HG03442 (cell line): ENCODE data around the gene PHF21A.
"Not testable (repeated sequence)": the region's sequence is repeated elsewhere in the genome, so short reads cannot be mapped to it uniquely, and the experiment has no call there.

ENCODE experiments used
- ATAC-seq: cut with Tn5 transposase; IDR thresholded peaks from one replicate; pipeline ENCODE4 v1.9.1; 2021; ENCODE audit warnings: mild to moderate bottlenecking, moderate library complexity; ENCODE audit not compliant: unreplicated experiment

Gene PHF21A

DNA sequence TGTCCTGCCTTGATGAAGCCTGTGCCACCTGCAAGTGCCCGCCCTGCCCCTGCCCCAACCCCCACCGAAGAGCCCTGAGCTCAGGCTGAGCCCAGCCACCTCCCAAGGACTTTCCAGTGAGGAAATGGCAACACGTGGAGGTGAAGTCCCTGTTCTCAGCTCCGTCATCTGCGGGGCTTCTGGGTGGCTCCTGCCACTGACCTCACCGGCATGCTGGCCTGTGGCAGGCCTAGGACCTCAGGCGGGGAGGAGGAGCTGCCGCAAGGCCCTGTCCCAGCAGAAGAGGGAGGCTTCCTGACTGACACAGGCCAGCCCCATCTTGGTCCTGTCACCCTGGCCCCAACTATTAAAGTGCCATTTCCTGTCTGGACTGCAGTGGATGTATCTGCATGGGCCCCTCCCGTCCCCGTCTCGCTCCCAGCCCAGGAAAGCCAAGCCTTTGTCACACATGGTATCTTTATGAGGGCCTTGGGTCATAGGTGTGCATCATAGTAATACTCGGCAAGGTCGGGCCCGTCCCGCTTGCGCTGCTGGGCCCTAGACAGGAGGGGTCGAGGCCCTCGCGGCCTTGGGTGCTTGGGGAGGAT is 215.1 kb downstream of the PHF21A start:
- no peak for ATAC-seq

DNA sequence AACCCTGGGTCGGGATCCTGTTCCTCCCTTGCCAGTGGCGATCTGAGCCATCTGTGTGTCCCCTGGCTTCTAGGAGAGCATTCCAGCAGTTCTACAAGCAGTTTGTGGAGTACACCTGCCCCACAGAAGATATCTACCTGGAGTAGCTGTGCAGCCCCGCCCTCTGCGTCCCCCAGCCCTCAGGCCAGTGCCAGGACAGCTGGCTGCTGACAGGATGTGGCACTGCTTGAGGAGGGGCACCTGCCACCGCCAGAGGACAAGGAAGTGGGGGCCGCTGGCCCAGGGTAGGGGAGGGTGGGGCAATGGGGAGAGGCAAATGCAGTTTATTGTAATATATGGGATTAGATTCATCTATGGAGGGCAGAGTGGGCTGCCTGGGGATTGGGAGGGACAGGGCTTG is 215.7 kb downstream of the PHF21A start:
- not testable (repeated sequence) for ATAC-seq

DNA sequence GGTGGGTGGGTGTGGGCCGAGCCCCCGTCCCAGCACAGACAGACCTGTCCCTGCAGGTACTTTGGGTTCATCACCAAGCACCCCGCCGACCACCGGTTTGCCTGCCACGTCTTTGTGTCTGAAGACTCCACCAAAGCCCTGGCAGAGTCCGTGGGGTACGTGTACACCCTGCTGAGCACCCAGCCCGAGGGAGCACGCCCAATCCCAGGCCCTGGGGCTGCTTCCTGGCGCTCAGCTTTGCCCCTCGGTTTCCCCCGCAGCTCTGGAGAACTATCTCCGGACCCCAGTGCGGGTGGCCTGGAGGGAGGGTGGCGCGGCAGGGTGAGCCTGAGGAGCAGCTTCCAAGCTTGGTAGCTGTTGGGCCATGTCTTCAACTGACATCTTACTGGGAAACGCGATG is 216.2 kb downstream of the PHF21A start:
- no peak for ATAC-seq

DNA sequence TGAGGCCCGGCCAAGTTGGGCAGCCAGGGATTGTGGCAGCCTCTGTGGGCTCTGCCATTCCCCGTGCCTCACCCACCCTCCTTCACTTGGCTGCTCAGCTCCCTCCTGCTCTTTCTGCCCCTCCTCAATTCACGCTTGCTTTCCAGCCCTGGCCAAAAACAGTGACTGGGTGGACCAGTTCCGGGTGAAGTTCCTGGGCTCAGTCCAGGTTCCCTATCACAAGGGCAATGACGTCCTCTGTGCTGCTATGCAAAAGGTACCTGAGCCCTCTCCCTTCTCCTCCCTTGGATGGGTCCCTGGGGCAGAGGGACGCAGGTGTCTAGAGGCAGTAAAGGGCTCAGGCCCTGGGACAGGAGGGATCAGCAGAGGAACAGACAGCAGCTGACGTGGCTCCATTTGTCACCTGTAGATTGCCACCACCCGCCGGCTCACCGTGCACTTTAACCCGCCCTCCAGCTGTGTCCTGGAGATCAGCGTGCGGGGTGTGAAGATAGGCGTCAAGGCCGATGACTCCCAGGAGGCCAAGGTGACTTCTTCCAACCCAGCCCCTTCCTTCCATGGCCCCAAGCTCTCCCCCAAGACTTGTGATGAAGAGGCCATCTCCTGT is 216.8 kb downstream of the PHF21A start:
- no peak for ATAC-seq

DNA sequence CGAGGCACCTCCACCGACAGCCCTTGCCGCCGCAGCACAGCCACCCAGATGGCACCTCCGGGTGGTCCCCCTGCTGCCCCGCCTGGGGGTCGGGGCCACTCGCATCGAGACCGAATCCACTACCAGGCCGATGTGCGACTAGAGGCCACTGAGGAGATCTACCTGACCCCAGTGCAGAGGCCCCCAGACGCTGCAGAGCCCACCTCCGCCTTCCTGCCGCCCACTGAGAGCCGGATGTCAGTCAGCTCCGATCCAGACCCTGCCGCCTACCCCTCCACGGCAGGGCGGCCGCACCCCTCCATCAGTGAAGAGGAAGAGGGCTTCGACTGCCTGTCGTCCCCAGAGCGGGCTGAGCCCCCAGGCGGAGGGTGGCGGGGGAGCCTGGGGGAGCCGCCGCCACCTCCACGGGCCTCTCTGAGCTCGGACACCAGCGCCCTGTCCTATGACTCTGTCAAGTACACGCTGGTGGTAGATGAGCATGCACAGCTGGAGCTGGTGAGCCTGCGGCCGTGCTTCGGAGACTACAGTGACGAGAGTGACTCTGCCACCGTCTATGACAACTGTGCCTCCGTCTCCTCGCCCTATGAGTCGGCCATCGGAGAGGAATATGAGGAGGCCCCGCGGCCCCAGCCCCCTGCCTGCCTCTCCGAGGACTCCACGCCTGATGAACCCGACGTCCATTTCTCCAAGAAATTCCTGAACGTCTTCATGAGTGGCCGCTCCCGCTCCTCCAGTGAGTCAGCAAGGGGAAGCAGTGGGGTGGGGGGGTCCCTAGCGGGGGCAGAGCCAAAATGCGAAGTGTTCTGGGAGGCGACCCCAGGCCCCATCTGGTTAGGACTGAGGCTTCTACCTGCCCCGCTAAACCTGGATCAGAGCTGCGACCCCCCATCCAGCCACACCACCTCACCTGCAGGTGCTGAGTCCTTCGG is 218.5 kb downstream of the PHF21A start:
- no peak for ATAC-seq

DNA sequence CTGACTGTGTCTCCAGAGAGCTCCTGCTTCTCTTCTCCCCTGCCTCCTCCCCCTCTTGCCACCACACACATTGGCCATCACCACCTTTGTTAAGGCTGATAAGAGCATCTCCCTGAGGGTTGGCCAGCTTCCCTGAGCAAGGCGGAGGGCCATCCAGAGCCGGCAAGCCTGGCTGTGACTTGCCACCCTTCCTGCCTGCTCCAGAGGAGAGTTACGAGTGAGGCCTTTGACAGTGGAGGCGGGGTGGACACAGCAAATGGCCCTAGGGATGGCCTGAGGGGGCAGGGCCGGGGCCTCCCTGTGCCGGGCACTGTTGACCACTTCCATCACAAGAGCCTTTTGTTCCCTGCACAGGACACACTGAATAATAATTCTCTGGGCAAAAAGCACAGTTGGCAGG is 219.6 kb downstream of the PHF21A start:
- no peak for ATAC-seq

- ATAC-seq, result no peak
These were observed 220.2 kb downstream of the PHF21A start for GRCh38 chr11:45900916-45901617.

DNA sequence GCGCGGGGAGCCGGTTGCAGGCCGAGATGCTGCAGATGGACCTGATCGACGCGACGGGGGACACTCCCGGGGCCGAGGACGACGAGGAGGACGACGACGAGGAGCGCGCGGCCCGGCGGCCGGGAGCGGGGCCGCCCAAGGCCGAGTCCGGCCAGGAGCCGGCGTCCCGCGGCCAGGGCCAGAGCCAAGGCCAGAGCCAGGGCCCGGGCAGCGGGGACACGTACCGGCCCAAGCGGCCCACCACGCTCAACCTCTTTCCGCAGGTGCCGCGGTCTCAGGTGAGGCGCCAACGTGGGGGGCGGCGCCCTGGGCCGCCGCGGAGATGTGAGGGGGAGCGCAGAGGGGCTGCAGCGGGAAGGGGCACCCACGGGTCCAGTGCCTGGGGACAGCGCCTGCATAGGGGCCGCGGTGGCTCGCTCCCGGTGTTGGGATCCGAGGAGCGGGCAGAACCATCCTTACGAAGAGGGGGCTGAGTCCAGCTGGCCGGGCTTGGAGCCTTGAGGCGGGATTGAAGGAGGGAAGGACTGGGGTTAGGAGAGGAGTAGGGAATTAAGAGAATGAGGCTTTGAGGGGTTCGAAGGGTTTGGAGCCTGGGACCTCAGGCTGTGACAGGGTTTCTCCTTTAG is 221.0 kb downstream of the PHF21A start:
- peak; percentile 15 for ATAC-seq

DNA sequence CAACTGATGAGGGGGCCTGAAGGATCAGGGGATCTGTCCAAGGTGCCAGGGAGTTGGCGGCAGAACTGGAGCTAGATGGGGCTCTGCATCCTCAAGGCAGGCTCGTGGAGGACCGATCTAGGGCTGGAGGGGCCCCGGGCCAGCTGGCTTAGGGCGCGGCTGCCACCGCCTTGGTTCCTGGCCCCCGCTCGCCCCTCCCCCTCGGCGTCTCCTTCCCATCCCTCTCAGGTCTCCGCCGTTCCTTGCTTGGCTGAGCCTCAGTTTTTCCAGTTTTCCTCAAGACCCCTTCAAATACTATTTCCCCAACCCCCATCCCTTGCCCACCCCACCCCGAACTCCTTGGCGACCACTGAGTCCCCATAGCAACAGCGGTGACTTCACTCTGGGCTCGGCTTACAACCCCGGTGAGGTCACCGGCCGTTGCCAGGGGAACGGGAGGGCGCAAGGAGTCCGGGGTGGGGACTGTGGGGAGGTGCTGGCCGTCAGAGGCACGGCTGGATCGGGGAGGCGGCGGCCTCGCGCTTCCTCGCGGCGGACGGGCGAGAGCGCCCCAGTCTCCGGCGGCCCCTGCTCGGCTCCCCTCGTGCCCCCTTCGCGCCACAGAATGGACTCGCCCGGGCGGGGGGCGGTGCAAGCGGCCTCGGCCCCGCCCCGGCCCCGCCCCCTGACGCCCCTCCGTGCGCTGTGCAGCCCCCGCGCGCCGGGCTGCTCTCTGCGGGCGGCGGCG is 221.6 kb downstream of the PHF21A start:
- ATAC-seq, result peak; percentile 62

- no peak for ATAC-seq
These were observed 222.2 kb downstream of the PHF21A start for GRCh38 chr11:45899086-45899447.

DNA sequence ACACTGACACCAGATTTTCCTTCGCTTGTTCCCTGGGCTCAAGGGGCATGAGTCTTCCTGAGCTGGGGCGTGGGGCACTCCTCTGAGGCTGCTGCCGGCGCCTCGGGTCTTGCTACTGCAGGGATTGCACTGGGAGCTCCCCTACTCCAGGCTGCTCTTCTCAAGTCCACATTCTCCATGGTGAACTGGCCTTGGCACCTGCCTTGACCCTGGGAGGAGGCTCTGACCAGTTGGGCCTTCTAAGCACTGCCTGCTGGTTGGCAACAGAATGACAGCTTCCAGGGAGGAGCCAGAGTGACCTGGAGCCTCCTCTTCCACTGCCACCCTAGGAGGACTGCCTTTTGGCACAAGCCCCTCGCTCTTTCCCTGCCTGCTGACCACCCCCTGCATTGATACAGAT is 223.7 kb downstream of the PHF21A start:
- ATAC-seq, result no peak

GRCh38 chr11:45896422-45896984 is 224.8 kb downstream of the PHF21A start:
- ATAC-seq, result no peak

- ATAC-seq, result no peak
These were observed 225.5 kb downstream of the PHF21A start for GRCh38 chr11:45895553-45896259.

DNA sequence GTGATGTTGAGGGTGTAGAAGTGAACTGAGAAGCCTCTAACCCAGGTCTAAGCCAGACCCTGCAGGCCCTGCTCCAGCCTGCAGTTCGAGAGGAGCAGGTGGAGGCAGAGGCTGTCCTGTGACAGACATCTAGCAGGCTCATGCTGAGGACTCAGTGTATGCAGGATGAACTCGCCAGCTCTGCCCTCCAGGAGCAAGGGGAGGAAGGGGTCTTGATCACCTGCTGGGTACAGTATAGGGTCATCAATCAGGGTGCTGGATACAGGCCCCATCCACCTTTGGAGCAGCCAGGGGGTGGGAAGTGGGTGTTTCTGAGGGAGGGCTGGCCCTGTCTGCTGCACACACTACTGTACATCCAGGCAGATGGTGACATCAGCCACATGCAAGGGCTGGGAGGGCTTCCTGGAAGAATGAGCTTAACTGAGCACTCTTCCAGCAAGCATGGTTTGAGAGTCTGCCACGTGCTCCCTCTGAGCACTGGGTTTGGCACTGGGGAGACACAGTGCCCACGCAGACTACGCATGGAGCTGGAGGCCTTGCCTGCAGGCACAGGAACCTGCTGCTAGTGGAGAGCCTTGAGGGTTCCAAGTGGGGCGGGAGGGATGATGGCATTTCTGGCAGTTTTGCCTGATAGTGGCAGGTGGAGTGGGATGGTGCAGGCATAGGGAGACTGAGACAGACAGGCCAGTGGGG is 226.6 kb downstream of the PHF21A start:
- no peak for ATAC-seq

DNA sequence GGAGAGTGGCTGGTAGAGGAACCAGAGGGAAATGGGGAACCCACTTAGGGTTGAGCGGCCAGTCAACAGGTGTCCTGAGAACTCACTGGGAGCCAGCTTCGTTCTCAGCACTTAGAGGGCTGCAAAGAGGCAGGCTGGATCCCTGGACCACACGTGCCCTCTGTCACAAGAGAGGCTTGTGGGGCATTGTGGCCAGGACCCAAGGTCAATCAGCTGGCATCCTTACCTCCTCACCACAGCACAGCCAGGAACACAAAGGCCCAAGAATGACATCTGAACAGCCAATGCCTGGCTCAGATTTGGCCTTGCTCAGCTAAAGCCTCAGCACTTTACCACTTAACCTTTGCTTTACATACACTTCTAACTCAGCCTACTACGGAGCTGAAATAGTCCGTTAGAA is 228.4 kb downstream of the PHF21A start:
- ATAC-seq, result no peak

DNA sequence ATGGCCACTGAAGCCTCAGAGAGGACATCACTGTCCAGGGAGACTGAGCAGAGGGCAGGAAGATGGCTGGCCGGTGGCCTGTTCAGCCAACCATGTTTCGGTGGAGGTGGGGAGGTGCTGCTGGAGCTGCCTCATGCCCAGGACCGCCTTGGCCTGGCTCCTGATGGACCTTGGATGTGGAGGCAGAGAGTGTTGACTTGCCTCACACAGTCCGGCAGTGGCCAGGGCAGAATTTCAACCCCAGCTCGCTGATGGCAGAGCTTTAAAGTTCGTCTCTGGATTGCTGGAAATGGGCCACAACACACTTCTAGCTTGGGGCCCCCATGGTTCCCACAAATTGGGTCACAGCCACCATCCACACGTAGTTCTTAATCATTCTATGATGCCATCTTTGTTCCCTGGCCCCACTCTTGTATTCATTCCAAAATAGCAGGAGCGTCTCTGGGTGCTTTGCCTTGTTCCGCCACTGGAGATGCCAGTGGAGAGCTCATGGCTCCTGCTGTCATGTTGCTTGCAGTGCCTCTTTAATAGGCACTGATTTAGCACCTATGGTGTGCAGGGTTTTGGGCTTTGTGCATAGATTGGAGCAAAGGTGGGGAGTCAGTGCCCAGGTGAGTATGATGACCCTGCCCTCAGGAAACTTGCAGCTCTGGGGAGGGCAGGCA is 230.2 kb downstream of the PHF21A start:
- no peak for ATAC-seq

DNA sequence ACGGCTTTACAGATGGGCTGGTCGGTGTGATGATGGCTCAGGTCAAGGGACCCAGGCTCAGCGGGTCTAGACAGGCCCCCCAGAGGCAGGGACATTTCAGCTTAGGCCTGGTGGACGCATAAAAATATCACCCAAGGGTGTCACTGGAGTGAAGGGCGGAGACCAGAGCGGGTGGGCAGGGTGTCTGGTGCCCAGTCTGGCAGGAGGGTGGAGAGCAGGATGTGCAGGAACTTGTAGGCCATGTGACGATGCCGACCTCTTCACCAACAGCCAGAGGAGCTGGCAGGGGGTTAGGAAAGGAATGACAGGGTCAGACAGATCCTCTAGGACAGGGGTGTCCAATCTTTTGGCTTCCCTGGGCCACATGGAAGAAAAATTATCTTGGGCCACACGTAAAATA is 231.3 kb downstream of the PHF21A start:
- no peak for ATAC-seq

GRCh38 chr11:45889555-45889954 is 231.7 kb downstream of the PHF21A start:
- no peak for ATAC-seq
